CD4-positive, alpha-beta T cell (primary cell): ENCODE results near the gene PUDP. TPM values are rescaled to one million over a fixed set of nuclear protein-coding genes. Genes with fewer than 3 reads are reported as not detected.
"Not testable (repeated sequence)": the region's sequence is repeated elsewhere in the genome, so short reads cannot be mapped to it uniquely, and the experiment has no call there.

Experiments used
- ATAC-seq: fragments of 200-7000 bp; cut with Tn5 transposase; one replicate; pipeline ENCODE4 v1.10.0; 2022; ENCODE audit warnings: mild to moderate bottlenecking; ENCODE audit not compliant: poor library complexity
- CTCF ChIA-PET: fragments of 350-600 bp; sonication (Branson Sonifier 250); formaldehyde crosslinking; loops from one replicate; lab custom pipeline; 2021; ENCODE audit warnings: antibody characterized with exemption, inconsistent platforms; lab: Charles Lee
- POLR2A ChIA-PET: fragments of 350-600 bp; sonication (Branson Sonifier 250); formaldehyde crosslinking; loops from one replicate; lab custom pipeline; 2021; ENCODE audit warnings: antibody characterized with exemption, inconsistent platforms; lab: Charles Lee
- DNase-seq, 14 experiments: peaks; one replicate each; pipeline ENCODE4 v3.0.0-alpha.2; 2013 to 2020; ENCODE audit warnings: mixed read lengths in 2 of 14
- H3K27ac ChIP-seq, 2 donors: one replicate each; pipeline versions ENCODE4 v1.5.1 to v1.7.0; 2013; ENCODE audit warnings: low read length in 2 of 2, low read depth in 1 of 2, mild to moderate bottlenecking in 1 of 2
- H3K27me3 ChIP-seq, 2 experiments: 1 replicate in 1 of 2; 2 replicates in 1 of 2; pipeline versions ENCODE4 v1.6.1 to v1.7.0; 2013; ENCODE audit warnings: low read length in 2 of 2, control low read depth in 1 of 2, mild to moderate bottlenecking in 1 of 2, moderate library complexity in 1 of 2; ENCODE audit not compliant: insufficient read depth in 2 of 2, control insufficient read depth in 1 of 2
- H3K36me3 ChIP-seq: one replicate; pipeline ENCODE4 v1.6.1; 2013; ENCODE audit warnings: low read length, control low read depth; ENCODE audit not compliant: insufficient read depth
- H3K4me1 ChIP-seq: one replicate; pipeline ENCODE4 v1.6.1; 2013; ENCODE audit warnings: low read length, control low read depth; ENCODE audit not compliant: insufficient read depth
- H3K4me3 ChIP-seq: one replicate; pipeline ENCODE4 v1.5.1; 2013; ENCODE audit warnings: mild to moderate bottlenecking, low read length, moderate library complexity
- H3K9me3 ChIP-seq, 2 experiments: 1 replicate in 1 of 2; 2 replicates in 1 of 2; pipeline versions ENCODE4 v1.6.1 to v1.7.0; 2013; ENCODE audit warnings: low read length in 2 of 2, mild to moderate bottlenecking in 2 of 2, control low read depth in 1 of 2, moderate library complexity in 1 of 2; ENCODE audit not compliant: control insufficient read depth in 1 of 2, insufficient read depth in 1 of 2
- H3K27ac Mint-ChIP-seq: one replicate; pipeline ENCODE4 v1.8.0; 2020; ENCODE audit warnings: mixed read lengths
- H3K27me3 Mint-ChIP-seq: one replicate; pipeline ENCODE4 v1.8.0; 2021; ENCODE audit warnings: mixed read lengths
- H3K36me3 Mint-ChIP-seq: one replicate; pipeline ENCODE4 v1.8.0; 2021; ENCODE audit warnings: low read depth, mixed read lengths
- H3K4me1 Mint-ChIP-seq: one replicate; pipeline ENCODE4 v1.8.0; 2021; ENCODE audit warnings: low read depth, mixed read lengths
- H3K4me3 Mint-ChIP-seq: one replicate; pipeline ENCODE4 v1.8.0; 2020; ENCODE audit warnings: mild to moderate bottlenecking, mixed read lengths
- H3K9me3 Mint-ChIP-seq: one replicate; pipeline ENCODE4 v1.8.0; 2020; ENCODE audit warnings: mixed read lengths
- intact Hi-C, 2 experiments: fragments of 100-400 bp; cut with DNase I in 1 of 2; cut with micrococcal nuclease in 1 of 2; formaldehyde crosslinking; loops; one replicate each; pipeline versions ENCODE4 v1.15.1 to v1.9.0; 2023 to 2025; cut with DNase I, micrococcal nuclease
- microRNA-seq: library from miRNA; unstranded; fragments of <30 nt; microRNA quantifications from one replicate; pipeline ENCODE4 v1.2.0, GENCODE V29; 2021; ENCODE audit warnings: borderline microRNAs expressed, borderline replicate concordance
- total RNA-seq, 174 experiments: library from RNA in 2 of 174; stranded (reverse) in 2 of 174; gene quantifications; one replicate each; pipeline ENCODE4 v1.2.3 and lab custom pipeline; 2021 to 2026

Gene PUDP
- total RNA-seq, 2 experiments from 2014 or later = 3.2 to 3.5 TPM

- intact Hi-C loops, H3K4me1 Mint-ChIP-seq, POLR2A ChIA-PET, H3K27ac Mint-ChIP-seq, H3K9me3 ChIP-seq, H3K27ac ChIP-seq, H3K4me1 ChIP-seq, H3K4me3 ChIP-seq, DNase-seq, ATAC-seq, H3K27me3 Mint-ChIP-seq, H3K36me3 Mint-ChIP-seq, H3K4me3 Mint-ChIP-seq, CTCF ChIA-PET, H3K27me3 ChIP-seq, H3K36me3 ChIP-seq, H3K9me3 Mint-ChIP-seq: not testable (repeated sequence)
Measured at GRCh38 chrX:7010897-7011296, 137.1 kb downstream of the PUDP start.

GRCh38 chrX:7007328-7007727 lies 140.6 kb downstream of the PUDP start:
- H3K4me1 Mint-ChIP-seq, H3K27ac ChIP-seq, H3K4me3 ChIP-seq, H3K27me3 ChIP-seq, H3K27me3 Mint-ChIP-seq, H3K36me3 Mint-ChIP-seq, H3K4me1 ChIP-seq, POLR2A ChIA-PET, H3K36me3 ChIP-seq, intact Hi-C loops, CTCF ChIA-PET, ATAC-seq, H3K9me3 Mint-ChIP-seq, H3K27ac Mint-ChIP-seq, DNase-seq, H3K4me3 Mint-ChIP-seq, H3K9me3 ChIP-seq: not testable (repeated sequence)

Small RNA genes within 50 kb of the gene (microRNA-seq; reads per million reads assigned to microRNA genes)
- 0.61 reads per million for gene MIR4767

Other genes with a start within 250 kb of the PUDP start
- under 1 TPM; 0.47 to 0.50 TPM for gene STS, start 441 bp downstream of the PUDP start, total RNA-seq